ENCODE results near the gene RELN. TPM values are rescaled to one million over a fixed set of nuclear protein-coding genes. Genes with fewer than 3 reads are reported as not detected.
A peak's percentile ranks its signal among the peaks of the same experiment; 100 is the strongest.

The RELN gene
- total RNA-seq, 1 experiment from 2014 or later: 0.10 TPM

GRCh38 chr7:103447073-103447960 lies 542.1 kb downstream of the RELN start:
- no peaks in the 10 kb centered on the region; the same call in 1 of the 2 replicates for H3K36me3 ChIP-seq (ENCODE audit: control insufficient read depth, insufficient read depth, low read length)
- no peak overlapping the region for H3K4me3 ChIP-seq (ENCODE audit: low read depth in 2 of 2, low read length in 2 of 2)

GRCh38 chr7:103446049-103446520 lies 543.4 kb downstream of the RELN start, which contains the start of gene SLC26A5:
SLC26A5 (minus strand) TSS chr7:103446207; CDS start chr7:103421514, 24,693 bp downstream.
- no TSS peak for BruUV-seq (replicated peaks)
- in situ Hi-C loops (cut with HindIII; ENCODE audit: low pct_unique_long_range_greater_than_20kb, low sequenced_read_pairs) (no loop called here), intact Hi-C loops (cut with micrococcal nuclease; ENCODE audit: unreplicated experiment) (loop anchor here (5.0 kb wide), 2 partner anchors 121 to 711 kb away; no protein-coding TSS in a partner anchor)
- Histone ChIP-seq H3K27ac (ENCODE audit: low read length) (no peak within 1 kb of the TSS), H3K4me3 (ENCODE audit: low read depth in 2 of 2, low read length in 2 of 2) (peak within 1 kb of the TSS; percentile 27 to 44), H3K36me3 (ENCODE audit: control insufficient read depth, insufficient read depth, low read length) (no peaks in the 10 kb centered on the region; the same call in 1 of the 2 replicates), H3K27me3 (ENCODE audit: control insufficient read depth, insufficient read depth, low read length) (peaks cover 51% of the 10 kb centered on the region), H3K9me3 (ENCODE audit: control insufficient read depth, insufficient read depth, low read depth, low read length) (no peaks in the 10 kb centered on the region), H3K4me1 (ENCODE audit: control insufficient read depth, insufficient read depth, low read length) (peaks cover 3% of the 10 kb centered on the region; the same call in 1 of the 2 replicates)
- ChIA-PET POLR2A (no interaction called here), CTCF (no interaction called here)
- peak; percentile 81 for ATAC-seq
- no peak for DNase-seq (ENCODE audit: low read depth, low spot score)
- TF ChIP-seq SIN3A (IDR thresholded peaks at IDR 0.05; ENCODE audit: borderline replicate concordance, insufficient read depth, low read depth, low read length) (no peak), TCF7L2 (IDR thresholded peaks at IDR 0.05; ENCODE audit: low read depth, low read length) (no peak), REST (IDR thresholded peaks at IDR 0.05; ENCODE audit: insufficient read depth in 1 of 2, low read depth in 2 of 2, low read length in 1 of 2) (no peak), POLR2AphosphoS5 (IDR thresholded peaks at IDR 0.05; ENCODE audit: low read depth, low read length) (no peak), CTCF (IDR thresholded peaks at IDR 0.05) (no peak)

More at GRCh38 chr7:103447073-103447960, 542.1 kb downstream of the RELN start:
- CTCF ChIA-PET: interaction anchor here (0.6 to 0.7 kb wide), 2 partner anchors 12 to 102 kb away, joined by 3 to 4 read pairs; no protein-coding TSS in a partner anchor
- peaks cover 51% of the 10 kb centered on the region for H3K27me3 ChIP-seq (ENCODE audit: control insufficient read depth, insufficient read depth, low read length)
- no peak for TF ChIP-seq TCF7L2 (IDR thresholded peaks at IDR 0.05; ENCODE audit: low read depth, low read length)
- TF ChIP-seq CTCF (IDR thresholded peaks at IDR 0.05): peak; percentile 91
- BruUV-seq (replicated peaks): no TSS peak
- peak; percentile 96 for ATAC-seq
- in situ Hi-C loops (cut with HindIII; ENCODE audit: low pct_unique_long_range_greater_than_20kb, low sequenced_read_pairs): no loop called here
- intact Hi-C loops (cut with micrococcal nuclease; ENCODE audit: unreplicated experiment): loop anchor here (5.0 kb wide), 2 partner anchors 120 to 710 kb away; no protein-coding TSS in a partner anchor
- peak; percentile 46 for DNase-seq (ENCODE audit: low read depth, low spot score)
- H3K4me1 ChIP-seq (ENCODE audit: control insufficient read depth, insufficient read depth, low read length): peaks cover 3% of the 10 kb centered on the region; the same call in 1 of the 2 replicates
- no peaks in the 10 kb centered on the region for H3K9me3 ChIP-seq (ENCODE audit: control insufficient read depth, insufficient read depth, low read depth, low read length)
- POLR2A ChIA-PET: interaction anchor here (0.8 kb wide), 1 partner anchor 33 kb away, joined by 7 read pairs; no protein-coding TSS in a partner anchor
- no peak overlapping the region for H3K27ac ChIP-seq (ENCODE audit: low read length)

All from Panc1 (cell line).